RWPE2 (cell line): Measurements from ENCODE around the gene CPE.
"Not testable (repeated sequence)": the region's sequence is repeated elsewhere in the genome, so short reads cannot be mapped to it uniquely, and the experiment has no call there.

Experiments
- ATAC-seq: fragments of 200-7000 bp; cut with Tn5 transposase; 3 replicates; pipeline ENCODE4 v1.9.1; 2021; ENCODE audit warnings: low read depth
- DNase-seq: peaks from one replicate; pipeline ENCODE4 v3.0.0-alpha.2; 2020; ENCODE audit warnings: low spot score
- H3K27ac ChIP-seq: fragments of 450-650 bp; 2 replicates; pipeline ENCODE4 v1.5.1; 2017; ENCODE audit warnings: mild to moderate bottlenecking; ENCODE audit not compliant: poor library complexity, severe bottlenecking
- H3K27me3 ChIP-seq: fragments of 250-450 bp; sonication (Bioruptor Pico); 2 replicates; pipeline ENCODE4 v1.5.1; 2021; ENCODE audit warnings: mild to moderate bottlenecking, moderate library complexity; ENCODE audit not compliant: insufficient read depth, poor library complexity, severe bottlenecking
- H3K36me3 ChIP-seq: fragments of 250-450 bp; sonication (Bioruptor Pico); 2 replicates; pipeline ENCODE4 v1.5.1; 2020; ENCODE audit warnings: low read depth, mild to moderate bottlenecking, moderate library complexity
- H3K4me1 ChIP-seq: fragments of 250-450 bp; sonication (Bioruptor Pico); 2 replicates; pipeline ENCODE4 v1.5.1; 2021; ENCODE audit warnings: mild to moderate bottlenecking, moderate library complexity; ENCODE audit not compliant: insufficient read depth, poor library complexity, severe bottlenecking
- H3K4me3 ChIP-seq: fragments of 250-450 bp; sonication (Bioruptor Pico); 2 replicates; pipeline ENCODE4 v1.5.1; 2021; ENCODE audit warnings: mild to moderate bottlenecking, moderate library complexity; ENCODE audit not compliant: severe bottlenecking
- H3K9me3 ChIP-seq: fragments of 250-450 bp; sonication (Bioruptor Pico); 2 replicates; pipeline ENCODE4 v1.5.1; 2021; ENCODE audit warnings: mild to moderate bottlenecking, moderate library complexity; ENCODE audit not compliant: severe bottlenecking
- TF ChIP-seq, protein P1 (sequence below): fragments of 450-650 bp; IDR thresholded peaks from one replicate; pipeline ENCODE4 v1.5.1; 2017; ENCODE audit warnings: mild to moderate bottlenecking, moderate library complexity; ENCODE audit not compliant: poor library complexity, severe bottlenecking

Gene CPE

DNA sequence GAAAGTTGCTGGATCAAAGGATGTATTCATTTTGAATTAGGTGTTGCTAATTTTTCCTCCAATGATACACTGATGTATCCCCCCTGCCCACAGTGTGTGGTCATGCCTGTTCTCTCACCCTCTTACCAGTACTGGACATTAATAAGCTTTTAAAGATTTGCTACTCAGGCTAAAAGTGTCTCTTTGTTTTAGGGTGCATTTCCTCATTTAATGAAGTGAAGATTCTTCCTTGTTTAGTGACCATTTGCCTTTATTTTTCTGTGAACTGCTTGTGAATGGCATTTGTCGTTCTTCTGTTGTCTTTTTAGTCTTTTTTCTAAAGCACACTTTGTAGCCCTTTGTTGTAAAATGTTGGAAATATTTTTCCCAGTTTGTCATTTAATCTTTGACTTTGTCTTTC, 46.3 kb upstream of the CPE start:
- H3K36me3 ChIP-seq: peaks cover 96% of the 10 kb centered on the region
- no peaks in the 10 kb centered on the region for H3K9me3 ChIP-seq
- H3K4me3 ChIP-seq: peak overlapping the region; percentile 61
- peak overlapping the region; percentile 95 for H3K27ac ChIP-seq
- H3K4me1 ChIP-seq: peaks cover 16% of the 10 kb centered on the region
- ATAC-seq (no peak), DNase-seq (no peak)
- no peaks in the 10 kb centered on the region for H3K27me3 ChIP-seq
- TF ChIP-seq, protein P1, sequence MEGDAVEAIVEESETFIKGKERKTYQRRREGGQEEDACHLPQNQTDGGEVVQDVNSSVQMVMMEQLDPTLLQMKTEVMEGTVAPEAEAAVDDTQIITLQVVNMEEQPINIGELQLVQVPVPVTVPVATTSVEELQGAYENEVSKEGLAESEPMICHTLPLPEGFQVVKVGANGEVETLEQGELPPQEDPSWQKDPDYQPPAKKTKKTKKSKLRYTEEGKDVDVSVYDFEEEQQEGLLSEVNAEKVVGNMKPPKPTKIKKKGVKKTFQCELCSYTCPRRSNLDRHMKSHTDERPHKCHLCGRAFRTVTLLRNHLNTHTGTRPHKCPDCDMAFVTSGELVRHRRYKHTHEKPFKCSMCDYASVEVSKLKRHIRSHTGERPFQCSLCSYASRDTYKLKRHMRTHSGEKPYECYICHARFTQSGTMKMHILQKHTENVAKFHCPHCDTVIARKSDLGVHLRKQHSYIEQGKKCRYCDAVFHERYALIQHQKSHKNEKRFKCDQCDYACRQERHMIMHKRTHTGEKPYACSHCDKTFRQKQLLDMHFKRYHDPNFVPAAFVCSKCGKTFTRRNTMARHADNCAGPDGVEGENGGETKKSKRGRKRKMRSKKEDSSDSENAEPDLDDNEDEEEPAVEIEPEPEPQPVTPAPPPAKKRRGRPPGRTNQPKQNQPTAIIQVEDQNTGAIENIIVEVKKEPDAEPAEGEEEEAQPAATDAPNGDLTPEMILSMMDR: no peak

DNA sequence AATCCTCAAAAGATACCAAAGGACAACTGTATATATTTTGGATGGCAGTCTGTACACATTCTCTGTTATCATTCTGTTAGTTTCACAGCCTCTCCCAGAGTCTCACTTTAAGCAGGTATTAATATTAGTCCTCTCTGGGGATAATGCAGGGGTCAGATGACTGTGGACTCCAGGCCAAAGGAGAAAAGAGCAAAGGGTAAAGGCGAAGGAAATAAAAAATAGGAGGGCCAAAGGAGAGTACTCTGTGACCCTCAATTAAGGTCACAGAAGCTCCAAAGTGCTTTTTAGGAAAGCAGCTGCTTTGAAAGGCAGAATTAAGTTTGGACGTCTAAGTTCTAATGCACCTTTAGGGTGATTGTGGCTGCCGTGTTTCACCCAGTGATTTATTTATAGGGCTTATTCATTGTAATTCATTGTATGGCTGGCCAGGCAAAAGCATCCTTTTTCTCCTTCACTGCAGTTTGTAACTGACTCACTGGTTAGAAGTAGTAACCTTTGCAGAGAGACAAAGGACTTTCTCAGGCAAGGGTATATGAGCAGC, 43.6 kb upstream of the CPE start:
- H3K27me3 ChIP-seq: no peaks in the 10 kb centered on the region
- peaks cover 100% of the 10 kb centered on the region for H3K36me3 ChIP-seq
- H3K4me1 ChIP-seq: peaks cover 16% of the 10 kb centered on the region
- H3K4me3 ChIP-seq: no peak overlapping the region
- no peaks in the 10 kb centered on the region for H3K9me3 ChIP-seq
- peak overlapping the region; percentile 17 for H3K27ac ChIP-seq
- DNase-seq (no peak), ATAC-seq (no peak)
- TF ChIP-seq, protein P1: no peak

DNA sequence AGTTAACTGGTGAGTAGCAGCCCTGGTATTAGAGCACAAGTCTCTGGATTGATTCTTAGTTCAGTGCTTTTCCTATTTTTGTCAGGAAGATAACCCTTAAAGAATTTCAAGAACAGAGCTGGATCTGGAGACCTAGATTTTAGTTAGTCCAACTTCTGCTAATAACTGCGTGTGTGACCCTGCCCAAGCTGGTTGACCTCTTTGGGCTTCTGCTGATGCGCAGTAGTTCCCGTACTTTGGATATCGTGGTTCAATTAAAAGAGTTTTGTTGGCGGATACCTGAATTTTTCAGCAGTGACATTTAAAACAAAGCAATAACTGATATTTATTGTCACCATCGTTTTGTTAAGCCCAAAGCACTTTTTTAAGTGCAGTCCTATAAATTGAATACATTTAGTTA, 42.1 kb upstream of the CPE start:
- Histone ChIP-seq H3K27ac (no peak overlapping the region), H3K4me1 (peaks cover 16% of the 10 kb centered on the region), H3K4me3 (no peak overlapping the region), H3K27me3 (no peaks in the 10 kb centered on the region), H3K36me3 (peaks cover 100% of the 10 kb centered on the region), H3K9me3 (no peaks in the 10 kb centered on the region)
- ATAC-seq (no peak), DNase-seq (no peak)
- TF ChIP-seq, protein P1: no peak

DNA sequence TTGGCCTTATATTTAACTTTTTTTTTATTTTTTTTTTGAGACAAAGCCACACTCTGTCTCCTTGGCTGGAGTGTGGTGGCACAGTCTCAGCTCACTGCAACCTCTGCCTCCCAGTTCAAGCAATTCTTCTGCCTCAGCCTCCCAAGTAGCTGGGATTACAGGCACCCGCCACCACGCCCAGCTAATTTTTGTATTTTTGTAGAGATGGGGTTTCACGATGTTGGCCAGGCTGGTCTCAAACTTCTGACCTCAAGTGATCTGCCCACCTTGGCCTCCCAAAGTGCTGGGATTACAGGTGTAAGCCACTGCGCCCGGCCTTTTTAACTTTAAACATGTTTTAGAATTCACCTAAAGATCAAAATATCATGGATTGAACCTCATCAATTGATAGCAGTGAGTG, 36.5 kb upstream of the CPE start:
- not testable (repeated sequence) for H3K4me3 ChIP-seq, H3K27me3 ChIP-seq, H3K9me3 ChIP-seq, DNase-seq, H3K27ac ChIP-seq, H3K4me1 ChIP-seq, ATAC-seq
- peaks cover 58% of the 10 kb centered on the region for H3K36me3 ChIP-seq

DNA sequence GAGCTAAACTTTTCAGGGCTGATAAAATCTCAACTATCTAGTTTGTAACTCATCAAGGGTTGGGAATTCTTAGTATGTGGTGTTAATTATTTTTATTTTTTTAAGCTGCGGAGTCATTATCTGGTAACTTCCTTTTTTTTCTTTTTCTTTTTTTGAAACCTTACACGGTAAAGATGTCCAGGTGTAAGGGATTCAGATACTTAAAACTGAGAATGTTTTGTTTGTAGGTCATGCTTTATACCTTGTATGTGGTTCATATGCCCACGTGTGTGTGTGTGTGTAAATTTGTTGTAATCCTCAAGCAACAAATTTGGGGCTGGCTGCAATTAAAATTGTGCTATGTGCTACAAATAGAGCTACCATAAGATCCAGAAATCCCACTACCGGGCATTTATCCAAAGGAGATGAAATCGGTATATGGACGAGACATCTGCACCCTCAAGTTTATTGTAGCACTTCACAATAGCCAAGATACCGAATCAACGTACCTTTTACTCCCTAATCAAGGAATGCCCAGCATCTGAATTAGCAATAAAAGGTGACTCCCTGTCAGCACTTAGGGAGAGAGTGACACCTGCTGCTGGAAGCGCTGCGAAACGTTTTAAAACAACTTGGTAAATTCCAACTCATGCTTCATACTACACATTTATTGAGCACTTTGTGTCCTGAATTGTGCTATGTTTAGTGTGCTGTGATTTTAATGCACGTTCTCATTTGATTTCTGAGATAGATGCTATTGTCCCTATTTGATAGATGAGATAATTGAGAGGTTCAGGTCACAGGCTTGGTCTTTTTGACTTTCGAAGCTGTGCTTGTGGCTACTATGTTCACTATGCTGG, 35.2 kb upstream of the CPE start:
- Histone ChIP-seq H3K36me3 (peaks cover 45% of the 10 kb centered on the region), H3K27me3 (no peaks in the 10 kb centered on the region), H3K4me1 (no peaks in the 10 kb centered on the region), H3K27ac (peak overlapping the region; percentile 7), H3K9me3 (no peaks in the 10 kb centered on the region), H3K4me3 (no peak overlapping the region)
- TF ChIP-seq, protein P1: peak; percentile 45
- ATAC-seq (peak; percentile 50), DNase-seq (no peak)
